A549 treated with CORT108297 at 1 μM for 4 hours (cell line): ENCODE measurements around the gene UBA3. TPM values are rescaled to one million over a fixed set of nuclear protein-coding genes. Genes with fewer than 3 reads are reported as not detected.

ENCODE experiments used
- total RNA-seq: library from RNA; stranded (reverse); fragments of 200-300 nt; extraction: Qiagen RNA extraction; gene quantifications from 5 replicates; pipeline ENCODE4 v1.2.3, GENCODE V29; 2022

Gene UBA3
- 21.1 to 31.4 TPM (median 24.1 TPM) in 5 replicates for total RNA-seq

GRCh38 chr3:69080233-69080920 lies at the start of gene UBA3:
TSS of gene UBA3 (minus strand) at chr3:69080365. CDS start at chr3:69080353, 12 bp downstream.

GRCh38 chr3:69122403-69122802 lies 42.2 kb upstream of the UBA3 start, which contains the start of gene LMOD3:
TSS of gene LMOD3 (minus strand) at chr3:69122595. CDS start at chr3:69122386, 209 bp downstream.

GRCh38 chr3:69084326-69085167 lies 4.4 kb upstream of the UBA3 start, which contains the start of gene ARL6IP5:
TSS of gene ARL6IP5 (plus strand) at chr3:69084937. CDS start at chr3:69085048, 111 bp downstream.

GRCh38 chr3:69051756-69052471 lies 28.3 kb downstream of the UBA3 start, which contains the start of gene TMF1:
TSS of gene TMF1 (minus strand) at chr3:69052333. CDS start at chr3:69052086, 247 bp downstream.

GRCh38 chr3:69013253-69014021 lies 66.7 kb downstream of the UBA3 start, which contains the start of gene EOGT:
TSS of gene EOGT (minus strand) at chr3:69013684. CDS start at chr3:69009846, 3,838 bp downstream.

Other genes starting within 250 kb of the UBA3 start
- not detected in 5 replicates for gene TAFA4, start 147.8 kb downstream of the UBA3 start, total RNA-seq
- 8.5 to 12.6 TPM (median 10.2 TPM) in 5 replicates for gene EOGT, start 66.7 kb downstream of the UBA3 start, total RNA-seq
- 10.9 to 17.6 TPM (median 15.1 TPM) in 5 replicates for gene TMF1, start 28.0 kb downstream of the UBA3 start, total RNA-seq
- gene ARL6IP5, start 4.6 kb upstream of the UBA3 start, total RNA-seq: 83.2 to 107 TPM (median 83.8 TPM) in 5 replicates
- not detected in 5 replicates for gene LMOD3, start 42.2 kb upstream of the UBA3 start, total RNA-seq